Gastroesophageal sphincter (tissue), 3 donors: ENCODE data around the gene PAK1IP1.

Source experiments
- CTCF ChIP-seq, 4 experiments: fragments of 200-600 bp in 2 of 4; fragments of 450-650 bp in 2 of 4; sonication (generic) in 1 of 4; IDR thresholded peaks; one replicate each; pipeline ENCODE4 v1.5.1; 2017 to 2019; ENCODE audit warnings: antibody characterized with exemption in 4 of 4, mild to moderate bottlenecking in 2 of 4, moderate library complexity in 2 of 4
- EP300 ChIP-seq: sonication (generic); formaldehyde crosslinking; IDR thresholded peaks from one replicate; pipeline ENCODE4 v1.6.1; 2017; ENCODE audit warnings: antibody characterized with exemption, mild to moderate bottlenecking
- POLR2A ChIP-seq, 2 donors: fragments of 450-650 bp; IDR thresholded peaks; one replicate each; pipeline ENCODE4 v1.6.1; 2017; ENCODE audit warnings: antibody characterized with exemption in 2 of 2, mild to moderate bottlenecking in 2 of 2, moderate library complexity in 1 of 2
- POLR2AphosphoS5 ChIP-seq: sonication (generic); formaldehyde crosslinking; IDR thresholded peaks from one replicate; pipeline ENCODE4 v1.6.1; 2017; ENCODE audit warnings: antibody characterized with exemption

GRCh38 chr6:10725716-10726115 is 30.9 kb downstream of the PAK1IP1 start:
- TF ChIP-seq POLR2AphosphoS5, result no peak
- no peak for TF ChIP-seq CTCF (IDR thresholded peaks at IDR 0.05)
- no peak for TF ChIP-seq POLR2A (IDR thresholded peaks at IDR 0.05)
- no peak for TF ChIP-seq EP300
